Measurements from ENCODE around the gene IER5.
A peak's percentile ranks its signal among the peaks of the same experiment; 100 is the strongest.

IER5 gene

GRCh38 chr1:181134543-181135436 is 46.3 kb downstream of the IER5 start (continued):
- no peak for TF ChIP-seq ZNF362 (tag by site-specific recombination; IDR thresholded peaks at IDR 0.05)
- peak; percentile 92 for TF ChIP-seq ZBTB17 (tag by site-specific recombination; IDR thresholded peaks at IDR 0.05)
- peak; percentile 58 for TF ChIP-seq ZBTB10 (tag by site-specific recombination; IDR thresholded peaks at IDR 0.05)
- peak; percentile 28; the same call in 1 of the 2 replicates for TF ChIP-seq ZEB2 (tag by site-specific recombination; IDR thresholded peaks at IDR 0.05)
- peak; percentile 84 for TF ChIP-seq ZBTB48 (tag by site-specific recombination; IDR thresholded peaks at IDR 0.05)
- no peak for TF ChIP-seq ZNF560 (tag by site-specific recombination; IDR thresholded peaks at IDR 0.05; ENCODE audit: borderline replicate concordance)
- TF ChIP-seq SP7 (tag by site-specific recombination; IDR thresholded peaks at IDR 0.05), result peak; percentile 41; the same call in 1 of the 2 replicates
- peak; percentile 43; the same call in 1 of the 2 replicates for TF ChIP-seq ZNF394 (tag by site-specific recombination; IDR thresholded peaks at IDR 0.05; ENCODE audit: borderline replicate concordance)
- TF ChIP-seq KLF8 (tag by site-specific recombination; IDR thresholded peaks at IDR 0.05), result no peak
- TF ChIP-seq KLF9 (tag by site-specific recombination; IDR thresholded peaks at IDR 0.05; ENCODE audit: low read depth), result peak; percentile 69
- TF ChIP-seq, protein P1, sequence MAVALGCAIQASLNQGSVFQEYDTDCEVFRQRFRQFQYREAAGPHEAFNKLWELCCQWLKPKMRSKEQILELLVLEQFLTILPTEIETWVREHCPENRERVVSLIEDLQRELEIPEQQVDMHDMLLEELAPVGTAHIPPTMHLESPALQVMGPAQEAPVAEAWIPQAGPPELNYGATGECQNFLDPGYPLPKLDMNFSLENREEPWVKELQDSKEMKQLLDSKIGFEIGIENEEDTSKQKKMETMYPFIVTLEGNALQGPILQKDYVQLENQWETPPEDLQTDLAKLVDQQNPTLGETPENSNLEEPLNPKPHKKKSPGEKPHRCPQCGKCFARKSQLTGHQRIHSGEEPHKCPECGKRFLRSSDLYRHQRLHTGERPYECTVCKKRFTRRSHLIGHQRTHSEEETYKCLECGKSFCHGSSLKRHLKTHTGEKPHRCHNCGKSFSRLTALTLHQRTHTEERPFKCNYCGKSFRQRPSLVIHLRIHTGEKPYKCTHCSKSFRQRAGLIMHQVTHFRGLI (tag by site-specific recombination; IDR thresholded peaks at IDR 0.05), result 0 out of 2 replicates have a peak, but pooled peaks have one; percentile 13
- peak; percentile 97 for TF ChIP-seq ZIC2 (tag by site-specific recombination; IDR thresholded peaks at IDR 0.05)
- no peak for TF ChIP-seq ZNF350 (tag by site-specific recombination; IDR thresholded peaks at IDR 0.05)
- 0 out of 2 replicates have a peak, but pooled peaks have one; percentile 41 for TF ChIP-seq CTCF (tag by site-specific recombination; IDR thresholded peaks at IDR 0.05)
- no peak for TF ChIP-seq ZNF677 (tag by site-specific recombination; IDR thresholded peaks at IDR 0.05)
- 0 out of 2 replicates have a peak, but pooled peaks have one; percentile 14 for TF ChIP-seq GFI1B (tag by site-specific recombination; IDR thresholded peaks at IDR 0.05)
- TF ChIP-seq ZNF423 (tag by site-specific recombination; IDR thresholded peaks at IDR 0.05), result peak; percentile 34; the same call in 1 of the 2 replicates
- TF ChIP-seq ZNF76 (tag by site-specific recombination; IDR thresholded peaks at IDR 0.05; ENCODE audit: borderline replicate concordance, low read depth), result peak; percentile 53; the same call in 1 of the 2 replicates
- no peak for TF ChIP-seq ZNF610 (tag by site-specific recombination; IDR thresholded peaks at IDR 0.05; ENCODE audit: borderline replicate concordance)
- peak; percentile 75 for TF ChIP-seq GLIS2 (tag by site-specific recombination; IDR thresholded peaks at IDR 0.05)
- TF ChIP-seq, protein P2, sequence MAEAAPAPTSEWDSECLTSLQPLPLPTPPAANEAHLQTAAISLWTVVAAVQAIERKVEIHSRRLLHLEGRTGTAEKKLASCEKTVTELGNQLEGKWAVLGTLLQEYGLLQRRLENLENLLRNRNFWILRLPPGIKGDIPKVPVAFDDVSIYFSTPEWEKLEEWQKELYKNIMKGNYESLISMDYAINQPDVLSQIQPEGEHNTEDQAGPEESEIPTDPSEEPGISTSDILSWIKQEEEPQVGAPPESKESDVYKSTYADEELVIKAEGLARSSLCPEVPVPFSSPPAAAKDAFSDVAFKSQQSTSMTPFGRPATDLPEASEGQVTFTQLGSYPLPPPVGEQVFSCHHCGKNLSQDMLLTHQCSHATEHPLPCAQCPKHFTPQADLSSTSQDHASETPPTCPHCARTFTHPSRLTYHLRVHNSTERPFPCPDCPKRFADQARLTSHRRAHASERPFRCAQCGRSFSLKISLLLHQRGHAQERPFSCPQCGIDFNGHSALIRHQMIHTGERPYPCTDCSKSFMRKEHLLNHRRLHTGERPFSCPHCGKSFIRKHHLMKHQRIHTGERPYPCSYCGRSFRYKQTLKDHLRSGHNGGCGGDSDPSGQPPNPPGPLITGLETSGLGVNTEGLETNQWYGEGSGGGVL (tag by site-specific recombination; IDR thresholded peaks at IDR 0.05), result peak; percentile 64
- TF ChIP-seq, protein P3, sequence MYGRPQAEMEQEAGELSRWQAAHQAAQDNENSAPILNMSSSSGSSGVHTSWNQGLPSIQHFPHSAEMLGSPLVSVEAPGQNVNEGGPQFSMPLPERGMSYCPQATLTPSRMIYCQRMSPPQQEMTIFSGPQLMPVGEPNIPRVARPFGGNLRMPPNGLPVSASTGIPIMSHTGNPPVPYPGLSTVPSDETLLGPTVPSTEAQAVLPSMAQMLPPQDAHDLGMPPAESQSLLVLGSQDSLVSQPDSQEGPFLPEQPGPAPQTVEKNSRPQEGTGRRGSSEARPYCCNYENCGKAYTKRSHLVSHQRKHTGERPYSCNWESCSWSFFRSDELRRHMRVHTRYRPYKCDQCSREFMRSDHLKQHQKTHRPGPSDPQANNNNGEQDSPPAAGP (tag by site-specific recombination; IDR thresholded peaks at IDR 0.05), result peak; percentile 75; the same call in 1 of the 2 replicates
- peak; percentile 74 for TF ChIP-seq ZFP69B (tag by site-specific recombination; IDR thresholded peaks at IDR 0.05)
- peak; percentile 40; the same call in 1 of the 2 replicates for TF ChIP-seq ZFHX2 (tag by site-specific recombination; conservative IDR thresholded peaks at IDR 0.05)
- peak; percentile 79 for TF ChIP-seq ZNF335 (tag by site-specific recombination; conservative IDR thresholded peaks at IDR 0.05)

Data from HEK293 (cell line).